Stomach (tissue), 9 donors: ENCODE data around the gene TRPM1. TPM values are rescaled to one million over a fixed set of nuclear protein-coding genes. Genes with fewer than 3 reads are reported as not detected.
"Not testable (repeated sequence)": the region's sequence is repeated elsewhere in the genome, so short reads cannot be mapped to it uniquely, and the experiment has no call there.

Source experiments
- DNase-seq, 2 donors: peaks; one replicate each; pipeline versions ENCODE4 v3.0.0 to v3.0.0-alpha.2; 2013 to 2019
- H3K27ac ChIP-seq, 5 donors: fragments of 200-600 bp in 4 of 5; sonication (generic) in 4 of 5; one replicate each; pipeline ENCODE4 v1.5.1; 2013 to 2019; ENCODE audit warnings: mild to moderate bottlenecking in 1 of 5, moderate library complexity in 1 of 5
- H3K27me3 ChIP-seq, 3 donors: fragments of 200-600 bp; sonication (generic); one replicate each; pipeline ENCODE4 v1.5.1; 2017 to 2019; ENCODE audit warnings: mixed run types in 1 of 3
- H3K36me3 ChIP-seq, 4 donors: fragments of 200-600 bp; sonication (generic); 1 replicate in 3 of 4; 2 replicates in 1 of 4; pipeline ENCODE4 v1.5.1; 2016 to 2019
- H3K4me1 ChIP-seq, 4 donors: fragments of 200-600 bp; sonication (generic); one replicate each; pipeline ENCODE4 v1.5.1; 2016 to 2019
- H3K4me3 ChIP-seq, 4 donors: fragments of 200-600 bp; sonication (generic) in 3 of 4; one replicate each; pipeline ENCODE4 v1.5.1; 2016 to 2019; ENCODE audit warnings: mild to moderate bottlenecking in 1 of 4
- H3K9me3 ChIP-seq, 4 donors: fragments of 200-600 bp; sonication (generic); one replicate each; pipeline ENCODE4 v1.5.1; 2016 to 2019
- EP300 ChIP-seq: sonication (generic); formaldehyde crosslinking; IDR thresholded peaks from one replicate; pipeline ENCODE4 v1.6.1; 2017; ENCODE audit warnings: antibody characterized with exemption
- POLR2A ChIP-seq, 4 donors: fragments of 450-650 bp; IDR thresholded peaks; one replicate each; pipeline ENCODE4 v1.6.1; 2016; ENCODE audit warnings: antibody characterized with exemption in 4 of 4, control low read depth in 2 of 4, mild to moderate bottlenecking in 1 of 4, moderate library complexity in 1 of 4
- POLR2AphosphoS5 ChIP-seq, 3 donors: sonication (generic); formaldehyde crosslinking; IDR thresholded peaks; one replicate each; pipeline ENCODE4 v1.6.1; 2016; ENCODE audit warnings: antibody characterized with exemption in 3 of 3
- WGBS, 5 donors: extraction: QIAGEN DNeasy Blood & Tissue Kit in 3 of 5; methylation state at CpG; one replicate each; pipeline versions ENCODE4 v1.1.5 to v1.1.7; 2013 to 2018; 5-methylcytosine and 5-hydroxymethylcytosine counted together
- intact Hi-C: fragments of 100-400 bp; cut with DNase I; formaldehyde crosslinking; loops from one replicate; pipeline ENCODE4 v1.15.1; 2023; ENCODE audit warnings: low total_unique reads
- polyA plus RNA-seq, 3 donors: library from polyadenylated mRNA; stranded (reverse); fragments of 200-250 nt; gene quantifications; one replicate each; pipeline ENCODE4 v1.2.3, GENCODE V29; 2013
- total RNA-seq, 5 donors: library from RNA; depleted of rRNA; stranded (reverse); fragments of >200 nt; gene quantifications; one replicate each; pipeline versions ENCODE4 v1.1.0 to v1.2.3, GENCODE V29; 2014 to 2016
- TF ChIP-seq, protein P1 (sequence below), 7 experiments: fragments of 450-650 bp in 4 of 7; fragments of 200-600 bp in 3 of 7; sonication (generic) in 3 of 7; IDR thresholded peaks; one replicate each; pipeline ENCODE4 v1.5.1; 2016 to 2019; ENCODE audit warnings: antibody characterized with exemption in 7 of 7, control low read depth in 2 of 7, mild to moderate bottlenecking in 1 of 7
- donor health status: healthy with polysubstance abuse.
- donor health status: Bipolar disorder and iron deficiency.
- donor health status: healthy.

TRPM1 gene
- total and polyA plus RNA-seq, 8 donors, result 0.15 TPM; not detected in 7

DNA sequence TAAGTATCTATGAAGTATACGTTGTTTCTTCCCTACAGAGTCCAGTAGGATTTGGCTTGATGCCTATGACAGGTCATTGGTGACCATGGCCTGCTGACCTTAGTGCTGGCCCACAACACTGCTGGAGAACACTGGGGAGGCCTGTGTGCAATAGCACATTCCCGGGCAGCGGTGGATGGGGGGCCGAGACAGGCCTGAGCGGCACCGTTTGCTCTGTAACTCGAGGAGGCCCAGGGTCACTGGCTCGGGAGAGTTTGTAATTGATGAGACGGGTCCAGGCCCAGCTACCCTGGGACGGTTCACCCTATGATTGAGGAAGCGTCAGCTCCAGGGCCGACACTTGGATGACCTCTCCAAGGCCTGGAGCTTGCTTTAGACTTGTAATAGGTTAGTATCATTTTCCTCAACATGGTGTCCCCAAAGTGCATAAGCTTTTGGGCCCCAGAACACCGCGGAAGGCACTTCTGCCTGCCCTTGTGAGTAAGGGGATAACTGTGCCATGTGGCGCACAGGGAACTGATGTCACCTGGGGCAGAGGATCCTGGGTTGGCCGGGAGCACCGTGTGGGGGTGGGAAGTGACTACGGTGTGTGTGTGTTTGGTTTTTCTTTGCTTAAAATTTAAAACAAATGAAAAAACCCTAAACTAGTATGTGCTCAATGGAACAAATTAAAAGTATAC, 12.0 kb downstream of the TRPM1 start:
- 85 to 90% (median 87%) methylated on average over 13 to 18 of the region's 18 CpGs for WGBS, 5 donors
- Histone ChIP-seq H3K27me3 (no peaks in the 10 kb centered on the region), H3K36me3 (no peaks in the 10 kb centered on the region), H3K9me3 (no peaks in the 10 kb centered on the region), H3K27ac (no peak overlapping the region), H3K4me3 (no peak overlapping the region), H3K4me1 (no peaks in the 10 kb centered on the region)
- intact Hi-C loops, result no loop called here
- TF ChIP-seq, protein P1, sequence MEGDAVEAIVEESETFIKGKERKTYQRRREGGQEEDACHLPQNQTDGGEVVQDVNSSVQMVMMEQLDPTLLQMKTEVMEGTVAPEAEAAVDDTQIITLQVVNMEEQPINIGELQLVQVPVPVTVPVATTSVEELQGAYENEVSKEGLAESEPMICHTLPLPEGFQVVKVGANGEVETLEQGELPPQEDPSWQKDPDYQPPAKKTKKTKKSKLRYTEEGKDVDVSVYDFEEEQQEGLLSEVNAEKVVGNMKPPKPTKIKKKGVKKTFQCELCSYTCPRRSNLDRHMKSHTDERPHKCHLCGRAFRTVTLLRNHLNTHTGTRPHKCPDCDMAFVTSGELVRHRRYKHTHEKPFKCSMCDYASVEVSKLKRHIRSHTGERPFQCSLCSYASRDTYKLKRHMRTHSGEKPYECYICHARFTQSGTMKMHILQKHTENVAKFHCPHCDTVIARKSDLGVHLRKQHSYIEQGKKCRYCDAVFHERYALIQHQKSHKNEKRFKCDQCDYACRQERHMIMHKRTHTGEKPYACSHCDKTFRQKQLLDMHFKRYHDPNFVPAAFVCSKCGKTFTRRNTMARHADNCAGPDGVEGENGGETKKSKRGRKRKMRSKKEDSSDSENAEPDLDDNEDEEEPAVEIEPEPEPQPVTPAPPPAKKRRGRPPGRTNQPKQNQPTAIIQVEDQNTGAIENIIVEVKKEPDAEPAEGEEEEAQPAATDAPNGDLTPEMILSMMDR (IDR thresholded peaks at IDR 0.05), result no peak
- TF ChIP-seq POLR2AphosphoS5 (IDR thresholded peaks at IDR 0.05) (no peak), EP300 (no peak), POLR2A (IDR thresholded peaks at IDR 0.05) (no peak)
- no peak for DNase-seq

DNA sequence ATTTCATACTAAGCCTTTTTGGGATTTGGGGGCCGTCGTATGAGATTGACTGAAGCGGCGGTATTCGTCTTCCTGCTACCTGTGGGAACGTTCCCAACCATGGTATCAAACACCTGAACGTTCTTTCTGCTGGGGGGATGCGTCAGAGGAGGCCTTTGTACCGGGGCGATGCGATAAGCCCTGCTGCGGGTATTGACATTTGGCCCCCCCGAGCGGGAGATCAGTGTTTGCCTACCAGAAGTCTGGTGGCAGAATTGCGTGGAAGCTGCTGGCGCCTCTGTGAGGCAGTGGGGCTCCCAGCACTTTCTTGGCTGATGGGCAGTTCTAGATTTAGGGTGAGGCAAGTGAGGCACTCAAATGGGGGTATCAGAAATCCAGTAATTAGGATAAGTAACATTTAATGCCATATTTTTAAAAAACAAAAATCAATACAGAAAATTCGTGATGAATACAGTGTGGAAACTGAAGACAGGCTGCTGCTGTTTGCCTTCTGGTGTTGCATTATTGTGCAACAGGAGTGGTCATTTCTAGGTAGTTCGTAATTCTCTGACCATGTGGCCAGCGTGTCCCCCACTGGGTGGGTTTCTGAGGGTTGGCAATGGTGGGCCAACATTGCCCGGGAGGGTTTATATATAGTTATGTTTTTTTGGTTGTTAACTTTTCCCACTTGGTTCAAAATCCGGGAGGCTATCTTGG, 12.7 kb downstream of the TRPM1 start:
- Histone ChIP-seq H3K4me3 (no peak overlapping the region), H3K27me3 (no peaks in the 10 kb centered on the region), H3K27ac (no peak overlapping the region), H3K36me3 (no peaks in the 10 kb centered on the region), H3K4me1 (peaks cover under 1 to 4% (median 2%) of the 10 kb centered on the region in 4 donors), H3K9me3 (no peaks in the 10 kb centered on the region)
- intact Hi-C loops, result no loop called here
- WGBS, 5 donors, result 63 to 83% (median 72%) methylated on average over 20 to 21 of the region's 21 CpGs
- TF ChIP-seq EP300 (no peak), POLR2A (IDR thresholded peaks at IDR 0.05) (no peak), POLR2AphosphoS5 (IDR thresholded peaks at IDR 0.05) (no peak)
- TF ChIP-seq, protein P1 (IDR thresholded peaks at IDR 0.05), result no peak
- no peak for DNase-seq

GRCh38 chr15:31088041-31088440, 13.5 kb downstream of the TRPM1 start:
- DNase-seq, H3K27me3 ChIP-seq, H3K36me3 ChIP-seq, H3K9me3 ChIP-seq, intact Hi-C loops, H3K4me3 ChIP-seq, H3K27ac ChIP-seq: not testable (repeated sequence)
- H3K4me1 ChIP-seq, result peaks cover 8 to 12% (median 10%) of the 10 kb centered on the region in 4 donors
- WGBS, 5 donors, result 75 to 92% (median 89%) methylated on average over 7 to 8 of the region's 8 CpGs

DNA sequence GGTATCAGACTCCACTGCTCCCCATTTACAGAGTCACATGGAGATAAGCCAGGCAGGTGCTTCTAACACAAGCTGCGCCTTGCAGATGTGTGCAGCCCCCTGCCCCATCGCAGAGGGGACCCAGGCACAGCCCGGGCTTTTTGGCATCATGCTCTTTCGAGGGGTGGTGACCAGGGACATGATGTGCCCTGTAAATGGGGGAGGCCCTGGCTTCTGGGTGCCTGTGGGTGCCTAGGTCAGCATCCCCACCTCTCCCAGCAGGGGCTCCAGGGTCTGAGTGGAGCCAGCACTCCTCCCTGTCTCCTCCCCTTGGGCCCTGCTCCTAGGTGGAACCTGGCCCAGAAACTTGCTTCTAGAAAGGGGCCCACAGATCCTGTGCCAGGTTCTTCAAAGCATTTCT, 15.2 kb downstream of the TRPM1 start:
- Histone ChIP-seq H3K27me3 (peaks cover 0 to 8% (median 0%) of the 10 kb centered on the region in 3 donors), H3K36me3 (no peaks in the 10 kb centered on the region), H3K4me3 (no peak overlapping the region), H3K4me1 (peaks cover 19 to 26% (median 24%) of the 10 kb centered on the region in 4 donors), H3K27ac (no peak overlapping the region), H3K9me3 (no peaks in the 10 kb centered on the region)
- TF ChIP-seq, protein P1 (IDR thresholded peaks at IDR 0.05), result no peak
- TF ChIP-seq POLR2A (IDR thresholded peaks at IDR 0.05) (no peak), EP300 (no peak), POLR2AphosphoS5 (IDR thresholded peaks at IDR 0.05) (no peak)
- no peak for DNase-seq
- intact Hi-C loops, result no loop called here
- 81 to 86% (median 83%) methylated on average over 4 of the region's 4 CpGs; no CpG with 5 or more reads in 1 of the 5 donors for WGBS, 5 donors

DNA sequence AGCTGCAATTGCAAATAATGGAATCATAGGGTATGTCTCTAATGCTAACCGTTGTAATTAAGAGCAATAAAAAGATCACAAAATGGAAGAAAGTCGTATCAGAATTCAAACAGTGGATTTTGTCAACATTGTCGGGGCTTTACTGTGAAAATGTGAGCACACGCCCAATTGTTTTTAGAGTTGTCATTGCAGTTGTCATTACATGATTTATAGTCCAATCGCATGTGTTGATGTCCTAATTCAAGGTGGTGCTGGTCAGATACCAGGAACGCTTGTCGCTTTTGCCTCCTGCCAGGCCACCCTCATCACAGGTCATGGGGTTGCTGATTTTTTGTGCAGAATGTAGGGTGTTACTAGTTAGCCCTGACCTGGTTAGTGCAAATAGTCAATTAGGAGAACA, 16.2 kb downstream of the TRPM1 start:
- peaks cover 19 to 34% (median 32%) of the 10 kb centered on the region in 4 donors for H3K4me1 ChIP-seq
- no peak overlapping the region for H3K27ac ChIP-seq
- no peaks in the 10 kb centered on the region for H3K36me3 ChIP-seq
- TF ChIP-seq, protein P1 (IDR thresholded peaks at IDR 0.05), result no peak
- TF ChIP-seq POLR2A (IDR thresholded peaks at IDR 0.05) (no peak), EP300 (no peak), POLR2AphosphoS5 (IDR thresholded peaks at IDR 0.05) (no peak)
- DNase-seq, result no peak
- H3K4me3 ChIP-seq, result no peak overlapping the region
- no peaks in the 10 kb centered on the region for H3K9me3 ChIP-seq
- H3K27me3 ChIP-seq, result peaks cover 0 to 13% (median 0%) of the 10 kb centered on the region in 3 donors
- WGBS, 5 donors, result 86 to 93% (median 91%) methylated on average over 7 of the region's 7 CpGs
- intact Hi-C loops, result no loop called here
